Calu3 (cell line): ENCODE measurements around the gene RARS2. TPM values are rescaled to one million over a fixed set of nuclear protein-coding genes. Genes with fewer than 3 reads are reported as not detected.

ENCODE experiments used
- BruUV-seq: library from RNA; stranded (reverse); fragments of 400-500 nt; replicated peaks from 2 replicates; lab custom pipeline; 2021; lab: Mats Ljungman, UMichigan
- CTCF ChIA-PET: fragments of 300-600 bp; sonication (Branson Sonifier 250); formaldehyde crosslinking; loops from one replicate; lab custom pipeline; 2022; ENCODE audit warnings: antibody characterized with exemption; lab: Charles Lee
- DNase-seq: peaks from one replicate; pipeline ENCODE4 v3.0.0; 2022
- H3K27ac Mint-ChIP-seq: one replicate; pipeline ENCODE4 v1.8.0; 2022; ENCODE audit warnings: mixed read lengths; ENCODE audit not compliant: unreplicated experiment
- H3K27me3 Mint-ChIP-seq: one replicate; pipeline ENCODE4 v1.8.0; 2022; ENCODE audit warnings: mixed read lengths; ENCODE audit not compliant: unreplicated experiment
- H3K36me3 Mint-ChIP-seq: one replicate; pipeline ENCODE4 v1.8.0; 2022; ENCODE audit warnings: mild to moderate bottlenecking, moderate library complexity, mixed read lengths; ENCODE audit not compliant: insufficient read depth, unreplicated experiment
- H3K4me1 Mint-ChIP-seq: one replicate; pipeline ENCODE4 v1.8.0; 2022; ENCODE audit warnings: mild to moderate bottlenecking, low read depth, mixed read lengths; ENCODE audit not compliant: unreplicated experiment
- H3K4me3 Mint-ChIP-seq: one replicate; pipeline ENCODE4 v1.8.0; 2022; ENCODE audit warnings: mild to moderate bottlenecking, low read depth, moderate library complexity, mixed read lengths; ENCODE audit not compliant: unreplicated experiment
- H3K9me3 Mint-ChIP-seq: one replicate; pipeline ENCODE4 v1.8.0; 2022; ENCODE audit warnings: low read depth, mixed read lengths; ENCODE audit not compliant: unreplicated experiment
- CTCF ChIP-seq: fragments of 200-600 bp; IDR thresholded peaks from one replicate; pipeline ENCODE4 v1.8.0; 2022; ENCODE audit warnings: antibody characterized with exemption; ENCODE audit not compliant: unreplicated experiment
- intact Hi-C: fragments of 100-400 bp; cut with micrococcal nuclease; formaldehyde crosslinking; loops from one replicate; pipeline ENCODE4 v1.10.0; 2022; ENCODE audit not compliant: unreplicated experiment
- total RNA-seq: library from RNA; stranded (reverse); gene quantifications from 2 replicates; pipeline ENCODE4 v1.2.3, GENCODE V29; 2022

Gene RARS2
- total RNA-seq, 1 experiment from 2014 or later, result 24.4 TPM

- CTCF ChIA-PET, result no interaction called here
- H3K4me1 Mint-ChIP-seq, result peaks cover 23% of the 10 kb centered on the region
- H3K4me3 Mint-ChIP-seq, result peak overlapping the region; percentile 88
- H3K36me3 Mint-ChIP-seq, result peaks cover 25% of the 10 kb centered on the region
- H3K27ac Mint-ChIP-seq, result peak overlapping the region; percentile 77
- intact Hi-C loops, result loop anchor here (10.0 kb wide), 1 partner anchor 196 kb away; no protein-coding TSS in a partner anchor
- no peaks in the 10 kb centered on the region for H3K9me3 Mint-ChIP-seq
- no peak for TF ChIP-seq CTCF
- DNase-seq, result no peak
- H3K27me3 Mint-ChIP-seq, result no peaks in the 10 kb centered on the region
- TSS peak; percentile 78 for BruUV-seq
Measured at GRCh38 chr6:87590417-87590880, 662 bp upstream of the RARS2 start.

- H3K36me3 Mint-ChIP-seq, result peaks cover 25% of the 10 kb centered on the region
- peaks cover 23% of the 10 kb centered on the region for H3K4me1 Mint-ChIP-seq
- H3K9me3 Mint-ChIP-seq, result no peaks in the 10 kb centered on the region
- DNase-seq, result no peak
- H3K4me3 Mint-ChIP-seq, result peak overlapping the region; percentile 88
- TF ChIP-seq CTCF, result no peak
- CTCF ChIA-PET, result interaction anchor here (0.7 kb wide), 1 partner anchor 26 kb away, joined by 3 read pairs; no protein-coding TSS in a partner anchor
- BruUV-seq, result no TSS peak
- peak overlapping the region; percentile 77 for H3K27ac Mint-ChIP-seq
- no peaks in the 10 kb centered on the region for H3K27me3 Mint-ChIP-seq
- intact Hi-C loops, result no loop called here
Measured at GRCh38 chr6:87588756-87589407, 905 bp downstream of the RARS2 start.

- DNase-seq, result no peak
- H3K27ac Mint-ChIP-seq, result no peak overlapping the region
- BruUV-seq, result no TSS peak
- TF ChIP-seq CTCF, result no peak
- peaks cover 25% of the 10 kb centered on the region for H3K36me3 Mint-ChIP-seq
- intact Hi-C loops, result no loop called here
- H3K4me3 Mint-ChIP-seq, result no peak overlapping the region
- H3K27me3 Mint-ChIP-seq, result no peaks in the 10 kb centered on the region
- no peaks in the 10 kb centered on the region for H3K9me3 Mint-ChIP-seq
- CTCF ChIA-PET, result no interaction called here
- peaks cover 23% of the 10 kb centered on the region for H3K4me1 Mint-ChIP-seq
Measured at GRCh38 chr6:87586371-87587077, 3.3 kb downstream of the RARS2 start.

- peaks cover 16% of the 10 kb centered on the region for H3K4me1 Mint-ChIP-seq
- H3K27ac Mint-ChIP-seq, result no peak overlapping the region
- TF ChIP-seq CTCF, result no peak
- H3K9me3 Mint-ChIP-seq, result no peaks in the 10 kb centered on the region
- CTCF ChIA-PET, result no interaction called here
- no peaks in the 10 kb centered on the region for H3K27me3 Mint-ChIP-seq
- no peak overlapping the region for H3K4me3 Mint-ChIP-seq
- H3K36me3 Mint-ChIP-seq, result peaks cover 17% of the 10 kb centered on the region
- DNase-seq, result no peak
- intact Hi-C loops, result no loop called here
- no TSS peak for BruUV-seq
Measured at GRCh38 chr6:87583822-87584221, 6.0 kb downstream of the RARS2 start.
